Left ventricle myocardium superior (tissue), 1 donor: ENCODE measurements around the gene HOXD12. TPM values are rescaled to one million over a fixed set of nuclear protein-coding genes. Genes with fewer than 3 reads are reported as not detected.

Experiments used
- ATAC-seq: fragments of 200-7000 bp; cut with Tn5 transposase; one replicate; pipeline ENCODE4 v1.9.1; 2020; ENCODE audit warnings: mild to moderate bottlenecking, moderate library complexity
- DNase-seq: peaks from one replicate; pipeline ENCODE4 v3.0.0-alpha.2; 2020
- intact Hi-C: fragments of 100-400 bp; cut with micrococcal nuclease; formaldehyde crosslinking; loops from one replicate; pipeline ENCODE4 v1.11.0; 2022
- long read RNA-seq: library from polyadenylated mRNA; unstranded; transcript quantifications from one replicate; pipeline ENCODE4 v2.0.0, GENCODE V29; 2021
- total RNA-seq: library from RNA; stranded (reverse); fragmentation: NEBNext Ultra II Directional; extraction: Animal tissue kit (Norgen Biotek cat#: 25700); gene quantifications from one replicate; pipeline ENCODE4 v1.2.1, GENCODE V29; 2021
- donor health status: DM: no; HTN: yes; CAD: no; lungs with severe emphysema.

The HOXD12 gene
- total RNA-seq: not detected
- long read RNA-seq: 0 reads

GRCh38 chr2:176099728-176100546 lies at the start of gene HOXD12:
Gene HOXD12 (plus strand): TSS chr2:176099795. CDS start chr2:176099802, 7 bp downstream.
- no peak for DNase-seq
- intact Hi-C loops: no loop called here
- no peak for ATAC-seq

- DNase-seq: no peak
- intact Hi-C loops: no loop called here
- ATAC-seq: no peak
Observed at GRCh38 chr2:176056406-176056805, 43.2 kb upstream of the HOXD12 start.

GRCh38 chr2:176063958-176064357 lies 35.6 kb upstream of the HOXD12 start:
- intact Hi-C loops: no loop called here

GRCh38 chr2:176066645-176067588 lies 32.7 kb upstream of the HOXD12 start:
- DNase-seq: no peak
- no peak for ATAC-seq
- intact Hi-C loops: no loop called here

More at GRCh38 chr2:176063958-176064357, 35.6 kb upstream of the HOXD12 start:
- ATAC-seq (no peak), DNase-seq (no peak)

- ATAC-seq (peak; percentile 56), DNase-seq (no peak)
- intact Hi-C loops: no loop called here
Observed at GRCh38 chr2:176067589-176068418, 31.8 kb upstream of the HOXD12 start.

- DNase-seq (no peak), ATAC-seq (no peak)
- intact Hi-C loops: no loop called here
Observed at GRCh38 chr2:176068419-176068832, 31.2 kb upstream of the HOXD12 start.

- ATAC-seq (no peak), DNase-seq (no peak)
- intact Hi-C loops: no loop called here
Observed at GRCh38 chr2:176071330-176072291, 28.0 kb upstream of the HOXD12 start.

GRCh38 chr2:176072292-176072669 lies 27.3 kb upstream of the HOXD12 start:
- intact Hi-C loops: no loop called here
- DNase-seq (no peak), ATAC-seq (no peak)

GRCh38 chr2:176072951-176073904 lies 26.4 kb upstream of the HOXD12 start:
- DNase-seq: no peak
- ATAC-seq: no peak
- intact Hi-C loops: no loop called here

- intact Hi-C loops: no loop called here
- ATAC-seq (no peak), DNase-seq (no peak)
Observed at GRCh38 chr2:176074919-176075425, 24.6 kb upstream of the HOXD12 start.

GRCh38 chr2:176075481-176075880 lies 24.1 kb upstream of the HOXD12 start:
- ATAC-seq: no peak
- intact Hi-C loops: no loop called here
- DNase-seq: no peak

- ATAC-seq (no peak), DNase-seq (no peak)
- intact Hi-C loops: no loop called here
Observed at GRCh38 chr2:176076063-176076462, 23.5 kb upstream of the HOXD12 start.

- intact Hi-C loops: no loop called here
- DNase-seq (no peak), ATAC-seq (no peak)
Observed at GRCh38 chr2:176076796-176077195, 22.8 kb upstream of the HOXD12 start.

GRCh38 chr2:176078541-176079284 lies 20.9 kb upstream of the HOXD12 start:
- intact Hi-C loops: no loop called here
- ATAC-seq: no peak
- DNase-seq: no peak

GRCh38 chr2:176079285-176079830 lies 20.2 kb upstream of the HOXD12 start:
- ATAC-seq (no peak), DNase-seq (no peak)
- intact Hi-C loops: no loop called here
